Ascending aorta (tissue), 2 donors: ENCODE results near the gene FKBP8. TPM values are rescaled to one million over a fixed set of nuclear protein-coding genes. Genes with fewer than 3 reads are reported as not detected.
A peak's percentile ranks its signal among the peaks of the same experiment; 100 is the strongest.

ENCODE experiments used
- DNase-seq, 2 donors: peaks; one replicate each; pipeline ENCODE4 v3.0.0-alpha.2; 2019; ENCODE audit warnings: low spot score in 2 of 2
- H3K27ac ChIP-seq, 2 donors: fragments of 200-600 bp; sonication (generic); one replicate each; pipeline ENCODE4 v1.5.1; 2016 to 2017; ENCODE audit warnings: mild to moderate bottlenecking in 1 of 2
- H3K27me3 ChIP-seq: fragments of 200-600 bp; sonication (generic); one replicate; pipeline ENCODE4 v1.5.1; 2017
- H3K36me3 ChIP-seq, 2 donors: fragments of 200-600 bp; sonication (generic); one replicate each; pipeline ENCODE4 v1.5.1; 2016
- H3K4me1 ChIP-seq, 2 donors: fragments of 200-600 bp; sonication (generic); one replicate each; pipeline ENCODE4 v1.5.1; 2016 to 2017; ENCODE audit warnings: mild to moderate bottlenecking in 1 of 2
- H3K4me3 ChIP-seq, 2 donors: fragments of 200-600 bp; sonication (generic); one replicate each; pipeline ENCODE4 v1.5.1; 2016 to 2017; ENCODE audit warnings: mild to moderate bottlenecking in 1 of 2
- H3K9me3 ChIP-seq, 2 donors: fragments of 200-600 bp; sonication (generic); one replicate each; pipeline ENCODE4 v1.5.1; 2016
- CTCF ChIP-seq, 3 experiments: fragments of 200-600 bp in 2 of 3; fragments of 450-650 bp in 1 of 3; sonication (generic) in 2 of 3; IDR thresholded peaks; one replicate each; pipeline ENCODE4 v1.5.1; 2016 to 2019; ENCODE audit warnings: antibody characterized with exemption in 3 of 3, mild to moderate bottlenecking in 1 of 3, moderate library complexity in 1 of 3
- intact Hi-C: fragments of 100-400 bp; cut with DNase I; formaldehyde crosslinking; loops from one replicate; pipeline ENCODE4 v1.15.1; 2023
- total RNA-seq: library from RNA; depleted of rRNA; stranded (reverse); fragments of >200 nt; gene quantifications from one replicate; pipeline ENCODE4 v1.1.0, GENCODE V29; 2016

FKBP8 gene
- total RNA-seq, 1 donor from 2014 or later, result 395 TPM

GRCh38 chr19:18577365-18577914, 34.1 kb upstream of the FKBP8 start:
- Histone ChIP-seq H3K4me3 (no peak overlapping the region), H3K27me3 (no peaks in the 10 kb centered on the region), H3K36me3 (peaks cover 30 to 43% of the 10 kb centered on the region in 2 donors), H3K9me3 (no peaks in the 10 kb centered on the region), H3K27ac (no peak overlapping the region), H3K4me1 (peaks cover 6 to 11% of the 10 kb centered on the region in 2 donors)
- DNase-seq, result no peak
- intact Hi-C loops, result no loop called here
- no peak for TF ChIP-seq CTCF (IDR thresholded peaks at IDR 0.05)

GRCh38 chr19:18576383-18576782, 33.0 kb upstream of the FKBP8 start:
- no peak overlapping the region for H3K27ac ChIP-seq
- no peaks in the 10 kb centered on the region for H3K27me3 ChIP-seq
- H3K9me3 ChIP-seq, result no peaks in the 10 kb centered on the region
- H3K36me3 ChIP-seq, result peaks cover 30 to 43% of the 10 kb centered on the region in 2 donors
- no peak for DNase-seq
- no peak for TF ChIP-seq CTCF (IDR thresholded peaks at IDR 0.05)
- intact Hi-C loops, result no loop called here
- H3K4me1 ChIP-seq, result peaks cover 11 to 13% of the 10 kb centered on the region in 2 donors
- no peak overlapping the region for H3K4me3 ChIP-seq

- Histone ChIP-seq H3K36me3 (peaks cover 30 to 43% of the 10 kb centered on the region in 2 donors), H3K4me3 (no peak overlapping the region), H3K27ac (no peak overlapping the region), H3K9me3 (no peaks in the 10 kb centered on the region), H3K27me3 (no peaks in the 10 kb centered on the region), H3K4me1 (peaks cover 11 to 15% of the 10 kb centered on the region in 2 donors)
- no peak for TF ChIP-seq CTCF (IDR thresholded peaks at IDR 0.05)
- intact Hi-C loops, result loop anchor here (5.0 kb wide), 1 partner anchor 122 kb away; no protein-coding TSS in a partner anchor
- no peak for DNase-seq
Measured at GRCh38 chr19:18574691-18575291, 31.4 kb upstream of the FKBP8 start.

- Histone ChIP-seq H3K9me3 (no peaks in the 10 kb centered on the region), H3K36me3 (peaks cover 56 to 60% of the 10 kb centered on the region in 2 donors), H3K4me3 (peak within 1 kb of the TSS; percentile 74 to 83), H3K27ac (peak within 1 kb of the TSS; percentile 84 to 95), H3K4me1 (peaks cover 11 to 15% of the 10 kb centered on the region in 2 donors), H3K27me3 (no peaks in the 10 kb centered on the region)
- DNase-seq, result peak; percentile 92 to 99
- no peak for TF ChIP-seq CTCF (IDR thresholded peaks at IDR 0.05)
- intact Hi-C loops, result loop anchor here (1.0 to 5.0 kb wide), 5 partner anchors 14 to 348 kb away; partner anchors contain the start of genes COPE, DDX49, ELL and FKBP8
Measured at GRCh38 chr19:18571564-18572344, 28.4 kb upstream of the FKBP8 start, which contains the start of gene UBA52. Gene UBA52, plus strand, starts transcription at chr19:18571857. Its CDS starts 1,444 bp downstream, at chr19:18573301.

- no peak for TF ChIP-seq CTCF (IDR thresholded peaks at IDR 0.05)
- DNase-seq, result no peak
- intact Hi-C loops, result no loop called here
- no peaks in the 10 kb centered on the region for H3K9me3 ChIP-seq
- no peaks in the 10 kb centered on the region for H3K27me3 ChIP-seq
- H3K27ac ChIP-seq, result peak overlapping the region; percentile 19 to 38
- peaks cover 11 to 13% of the 10 kb centered on the region in 2 donors for H3K4me1 ChIP-seq
- H3K4me3 ChIP-seq, result no peak overlapping the region
- H3K36me3 ChIP-seq, result peaks cover 57 to 62% of the 10 kb centered on the region in 2 donors
Measured at GRCh38 chr19:18568367-18568766, 25.0 kb upstream of the FKBP8 start.
